DND-41 (cell line): Measurements from ENCODE around the gene IFNA13.

ENCODE experiments used
- ATAC-seq: fragments of 200-7000 bp; cut with Tn5 transposase; 3 replicates; pipeline ENCODE4 v1.9.1; 2021; ENCODE audit warnings: low read depth; ENCODE audit not compliant: insufficient read depth
- DNase-seq: peaks from one replicate; pipeline ENCODE4 v3.0.0-alpha.2; 2020
- H2AFZ ChIP-seq: 2 replicates; pipeline ENCODE4 v1.6.0; 2012; ENCODE audit warnings: low read depth, low read length
- H3K27ac ChIP-seq: 2 replicates; pipeline ENCODE4 v1.5.1; 2012; ENCODE audit warnings: low read length, inconsistent platforms
- H3K27me3 ChIP-seq: fragments of 200-600 bp; sonication (generic); 2 replicates; pipeline ENCODE4 v1.6.0; 2012; ENCODE audit warnings: low read length, mild to moderate bottlenecking, inconsistent platforms; ENCODE audit not compliant: insufficient read depth, poor library complexity
- H3K36me3 ChIP-seq: 2 replicates; pipeline ENCODE4 v1.5.1; 2012; ENCODE audit warnings: low read length, inconsistent platforms; ENCODE audit not compliant: insufficient read depth
- H3K4me1 ChIP-seq: 2 replicates; pipeline ENCODE4 v1.5.1; 2012; ENCODE audit warnings: mild to moderate bottlenecking, low read length; ENCODE audit not compliant: insufficient read depth
- H3K4me2 ChIP-seq: 2 replicates; pipeline ENCODE4 v1.6.0; 2012; ENCODE audit warnings: mild to moderate bottlenecking, moderate library complexity, low read length, inconsistent platforms; ENCODE audit not compliant: insufficient read depth
- H3K4me3 ChIP-seq, 2 experiments: fragments of 200-600 bp in 1 of 2; shearing (Covaris generic) in 1 of 2; 2 replicates each; pipeline ENCODE4 v1.5.1; 2012 to 2016; ENCODE audit warnings: inconsistent platforms in 2 of 2, low read length in 2 of 2, mild to moderate bottlenecking in 2 of 2, low read depth in 1 of 2, moderate library complexity in 1 of 2
- H3K79me2 ChIP-seq: 2 replicates; pipeline ENCODE4 v1.6.0; 2012; ENCODE audit warnings: low read length, inconsistent platforms; ENCODE audit not compliant: insufficient read depth
- H3K9ac ChIP-seq: 2 replicates; pipeline ENCODE4 v1.6.0; 2012; ENCODE audit warnings: low read depth, mild to moderate bottlenecking, inconsistent platforms, low read length, moderate library complexity
- H3K9me3 ChIP-seq: 2 replicates; pipeline ENCODE4 v1.5.1; 2012; ENCODE audit warnings: low read length, moderate library complexity, mild to moderate bottlenecking, inconsistent platforms; ENCODE audit not compliant: insufficient read depth, severe bottlenecking
- H4K20me1 ChIP-seq: 2 replicates; pipeline ENCODE4 v1.6.0; 2012; ENCODE audit warnings: low read length; ENCODE audit not compliant: insufficient read depth
- EZH2 ChIP-seq: IDR thresholded peaks from 3 replicates; pipeline ENCODE4 v1.6.1; 2012; ENCODE audit warnings: borderline replicate concordance, low read depth, mild to moderate bottlenecking, moderate library complexity, low read length, inconsistent platforms; ENCODE audit not compliant: severe bottlenecking
- TF ChIP-seq, protein P1 (sequence below): IDR thresholded peaks from 2 replicates; pipeline ENCODE4 v1.5.1; 2012; ENCODE audit warnings: borderline replicate concordance, low read length, moderate library complexity, mild to moderate bottlenecking; ENCODE audit not compliant: poor library complexity, severe bottlenecking; ENCODE audit errors: extremely low read depth

Gene IFNA13

DNA sequence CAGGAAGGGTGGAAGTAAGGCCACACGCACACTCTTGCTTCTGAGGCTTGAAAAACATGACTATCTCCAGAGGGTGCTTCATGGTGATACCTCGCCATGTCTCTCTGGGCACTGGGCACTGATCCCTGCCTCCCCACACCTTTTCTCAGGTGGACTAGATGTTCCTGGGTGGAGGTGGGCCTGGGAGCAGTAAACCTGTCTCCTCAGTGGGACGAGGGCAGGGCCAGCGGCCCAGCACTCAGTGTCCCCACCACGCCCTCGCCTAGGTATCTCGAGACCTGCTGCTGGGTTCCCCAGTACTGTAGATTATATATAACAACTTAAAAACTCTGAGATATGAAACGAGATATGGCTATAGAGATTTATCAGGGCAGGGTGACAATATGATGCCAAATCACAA, 5.6 kb downstream of the IFNA13 start:
- TF ChIP-seq, protein P1, sequence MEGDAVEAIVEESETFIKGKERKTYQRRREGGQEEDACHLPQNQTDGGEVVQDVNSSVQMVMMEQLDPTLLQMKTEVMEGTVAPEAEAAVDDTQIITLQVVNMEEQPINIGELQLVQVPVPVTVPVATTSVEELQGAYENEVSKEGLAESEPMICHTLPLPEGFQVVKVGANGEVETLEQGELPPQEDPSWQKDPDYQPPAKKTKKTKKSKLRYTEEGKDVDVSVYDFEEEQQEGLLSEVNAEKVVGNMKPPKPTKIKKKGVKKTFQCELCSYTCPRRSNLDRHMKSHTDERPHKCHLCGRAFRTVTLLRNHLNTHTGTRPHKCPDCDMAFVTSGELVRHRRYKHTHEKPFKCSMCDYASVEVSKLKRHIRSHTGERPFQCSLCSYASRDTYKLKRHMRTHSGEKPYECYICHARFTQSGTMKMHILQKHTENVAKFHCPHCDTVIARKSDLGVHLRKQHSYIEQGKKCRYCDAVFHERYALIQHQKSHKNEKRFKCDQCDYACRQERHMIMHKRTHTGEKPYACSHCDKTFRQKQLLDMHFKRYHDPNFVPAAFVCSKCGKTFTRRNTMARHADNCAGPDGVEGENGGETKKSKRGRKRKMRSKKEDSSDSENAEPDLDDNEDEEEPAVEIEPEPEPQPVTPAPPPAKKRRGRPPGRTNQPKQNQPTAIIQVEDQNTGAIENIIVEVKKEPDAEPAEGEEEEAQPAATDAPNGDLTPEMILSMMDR = no peak
- TF ChIP-seq EZH2 = no peak
- Histone ChIP-seq H3K36me3 (no peaks in the 10 kb centered on the region), H4K20me1 (no peaks in the 10 kb centered on the region), H3K4me3 (no peak overlapping the region), H3K27ac (no peak overlapping the region), H2AFZ (no peak overlapping the region), H3K27me3 (peaks cover 6% of the 10 kb centered on the region), H3K4me1 (peaks cover 12% of the 10 kb centered on the region), H3K9ac (no peak overlapping the region), H3K9me3 (no peaks in the 10 kb centered on the region), H3K79me2 (no peaks in the 10 kb centered on the region), H3K4me2 (no peak overlapping the region)
- no peak for ATAC-seq
- DNase-seq = no peak

DNA sequence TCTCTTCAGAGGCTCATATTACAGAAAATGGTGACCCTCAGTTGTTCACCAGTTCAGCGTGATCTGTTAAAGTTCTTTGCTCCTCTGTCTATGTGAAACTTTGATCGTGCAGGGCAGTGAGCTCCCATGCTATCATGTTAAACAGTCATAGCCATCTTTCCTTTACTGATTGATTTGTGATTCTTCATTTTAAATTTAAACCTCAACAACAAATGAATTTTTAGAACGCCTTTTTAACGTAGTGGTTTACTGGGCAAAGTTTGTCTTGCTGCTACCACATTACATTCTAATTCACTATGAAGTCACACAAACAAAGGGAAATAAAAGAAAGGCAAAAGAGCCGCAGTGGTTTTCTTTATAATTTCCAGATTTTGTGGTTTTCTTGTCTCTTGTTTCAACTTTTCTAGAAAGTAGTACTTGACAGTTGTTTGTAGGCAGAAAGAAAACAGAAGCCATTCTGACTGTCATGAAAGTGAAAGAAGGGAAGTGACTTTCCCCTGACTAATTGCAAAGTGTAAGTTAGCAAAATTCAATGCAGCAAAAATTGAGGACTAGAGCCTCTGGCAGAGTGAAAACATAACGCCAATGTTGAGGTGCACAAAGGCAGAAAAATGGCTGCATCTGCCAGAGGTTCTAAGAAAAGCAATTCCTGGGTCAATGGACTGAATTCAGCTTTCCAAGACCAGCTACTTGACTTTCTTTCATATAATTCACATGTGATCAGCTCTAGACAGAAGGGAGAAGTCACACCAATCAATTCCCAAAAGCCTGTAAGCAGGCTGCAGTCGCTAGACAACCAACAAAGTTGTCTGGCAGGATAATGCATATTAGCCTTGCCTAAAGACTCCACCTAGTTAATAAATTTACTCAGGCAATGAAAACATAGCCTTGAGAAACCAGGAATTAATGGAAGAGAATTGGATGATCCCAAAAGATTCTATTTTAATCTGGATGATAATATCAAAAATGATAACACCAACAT, 10.1 kb downstream of the IFNA13 start:
- H2AFZ ChIP-seq = peak overlapping the region; percentile 32
- peak; percentile 85 for ATAC-seq

DNA sequence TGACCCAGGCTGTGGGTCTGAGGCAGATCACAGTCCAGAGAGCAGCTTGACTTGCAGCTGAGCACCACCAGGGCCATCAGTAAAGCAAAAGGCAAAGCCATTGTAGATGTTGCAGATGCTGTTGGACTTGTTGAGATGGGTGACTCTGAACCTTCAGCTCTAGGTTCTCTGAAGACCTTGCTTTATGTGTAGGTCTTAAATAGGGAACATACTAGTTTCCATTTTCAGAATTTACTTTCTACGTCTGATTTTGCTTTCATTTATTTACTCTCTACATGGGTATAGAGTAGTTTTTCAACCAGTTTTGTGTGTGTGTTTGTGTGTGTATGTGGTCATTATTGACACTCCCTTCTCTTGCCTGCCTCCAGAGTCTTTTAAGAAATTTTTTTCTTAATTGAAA, 17.1 kb downstream of the IFNA13 start, which contains the start of gene IFNA6:
Gene IFNA6, minus strand, starts transcription at position 101 of the 400 bp plus-strand sequence. Its CDS starts 0 bp downstream, at position 101.
- no peak within 1 kb of the TSS for H3K4me2 ChIP-seq
- no peaks in the 10 kb centered on the region for H3K79me2 ChIP-seq
- no peak within 1 kb of the TSS for H3K27ac ChIP-seq
- H3K36me3 ChIP-seq = no peaks in the 10 kb centered on the region
- no peak for ATAC-seq
- H3K4me3 ChIP-seq = no peak within 1 kb of the TSS
- H3K4me1 ChIP-seq = no peaks in the 10 kb centered on the region
- no peaks in the 10 kb centered on the region for H4K20me1 ChIP-seq
- H3K27me3 ChIP-seq = no peaks in the 10 kb centered on the region
- DNase-seq = no peak
- H2AFZ ChIP-seq = no peak within 1 kb of the TSS
- TF ChIP-seq, protein P1 = no peak
- TF ChIP-seq EZH2 = no peak
- H3K9me3 ChIP-seq = no peaks in the 10 kb centered on the region
- no peak within 1 kb of the TSS for H3K9ac ChIP-seq

More for the DNA sequence above, 10.1 kb downstream of the IFNA13 start:
- Histone ChIP-seq H3K4me1 (peaks cover 16% of the 10 kb centered on the region), H3K36me3 (no peaks in the 10 kb centered on the region), H3K4me3 (0 out of 4 replicates have a peak overlapping the region, but pooled peaks of 1 of the 2 experiments have one; percentile 25), H3K9ac (peak overlapping the region; percentile 0; the same call in 1 of the 2 replicates), H4K20me1 (no peaks in the 10 kb centered on the region), H3K27me3 (no peaks in the 10 kb centered on the region), H3K27ac (peak overlapping the region; percentile 31; the same call in 1 of the 2 replicates), H3K4me2 (peak overlapping the region; percentile 35; the same call in 1 of the 2 replicates), H3K9me3 (no peaks in the 10 kb centered on the region), H3K79me2 (no peaks in the 10 kb centered on the region)
- no peak for TF ChIP-seq EZH2
- TF ChIP-seq, protein P1 = no peak
- peak; percentile 7 for DNase-seq
